ENCODE results near the gene ZNF25.

DNA sequence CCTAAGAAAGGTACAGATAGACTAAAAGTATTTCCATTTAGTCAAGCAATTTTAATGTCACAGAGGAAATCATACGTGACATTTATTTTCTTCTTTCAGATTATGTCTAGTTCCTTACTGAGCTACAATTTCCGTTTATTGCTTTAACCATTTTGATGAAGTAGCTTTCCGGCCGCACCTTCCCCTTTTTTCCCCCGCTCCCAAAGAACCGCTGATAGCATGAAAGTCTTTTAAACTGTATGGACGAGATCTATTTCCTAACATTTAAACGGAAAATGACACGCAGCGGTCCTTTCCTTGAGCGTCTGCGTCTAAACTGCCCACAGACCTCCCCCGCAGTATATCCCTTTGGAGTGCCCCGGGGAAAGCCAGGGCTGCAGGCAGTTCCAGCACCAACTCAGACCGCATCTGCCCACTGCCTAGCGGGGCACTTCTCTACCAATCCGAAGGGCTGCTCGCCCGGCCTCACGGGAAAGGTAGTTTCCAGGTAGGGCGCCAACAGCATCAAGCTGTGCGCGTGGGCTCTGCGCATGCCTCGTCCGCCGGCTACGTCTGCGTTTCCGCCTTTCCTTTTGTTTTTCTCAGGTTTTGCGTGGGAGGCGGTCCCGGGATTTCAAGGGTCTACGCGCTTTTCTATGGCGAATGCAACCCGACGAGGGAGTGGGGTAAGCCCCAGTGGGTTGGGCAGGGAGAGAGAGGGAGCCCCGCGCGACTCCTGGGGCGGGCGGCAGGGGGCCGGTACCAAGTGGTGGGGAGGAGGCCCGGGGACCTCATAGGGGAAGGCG lies 33.9 kb upstream of the ZNF25 start, which contains the start of gene ZNF33A:
- TF ChIP-seq, protein P1, sequence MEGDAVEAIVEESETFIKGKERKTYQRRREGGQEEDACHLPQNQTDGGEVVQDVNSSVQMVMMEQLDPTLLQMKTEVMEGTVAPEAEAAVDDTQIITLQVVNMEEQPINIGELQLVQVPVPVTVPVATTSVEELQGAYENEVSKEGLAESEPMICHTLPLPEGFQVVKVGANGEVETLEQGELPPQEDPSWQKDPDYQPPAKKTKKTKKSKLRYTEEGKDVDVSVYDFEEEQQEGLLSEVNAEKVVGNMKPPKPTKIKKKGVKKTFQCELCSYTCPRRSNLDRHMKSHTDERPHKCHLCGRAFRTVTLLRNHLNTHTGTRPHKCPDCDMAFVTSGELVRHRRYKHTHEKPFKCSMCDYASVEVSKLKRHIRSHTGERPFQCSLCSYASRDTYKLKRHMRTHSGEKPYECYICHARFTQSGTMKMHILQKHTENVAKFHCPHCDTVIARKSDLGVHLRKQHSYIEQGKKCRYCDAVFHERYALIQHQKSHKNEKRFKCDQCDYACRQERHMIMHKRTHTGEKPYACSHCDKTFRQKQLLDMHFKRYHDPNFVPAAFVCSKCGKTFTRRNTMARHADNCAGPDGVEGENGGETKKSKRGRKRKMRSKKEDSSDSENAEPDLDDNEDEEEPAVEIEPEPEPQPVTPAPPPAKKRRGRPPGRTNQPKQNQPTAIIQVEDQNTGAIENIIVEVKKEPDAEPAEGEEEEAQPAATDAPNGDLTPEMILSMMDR (optimal IDR thresholded peaks at IDR 0.05 in 1 of 3, IDR thresholded peaks at IDR 0.05 in 1 of 3, conservative IDR thresholded peaks at IDR 0.05 in 1 of 3; ENCODE audit: extremely low read depth in 1 of 3, insufficient read depth in 2 of 3, low read length in 3 of 3), result no peak
- no peak for TF ChIP-seq EZH2 (IDR thresholded peaks at IDR 0.05; ENCODE audit: low read length)

Data from keratinocyte (primary cell).